IMR-90 (cell line): ENCODE results near the gene FRMD5.

Source experiments
- BHLHE40 ChIP-seq: fragments of 150-350 bp; IDR thresholded peaks from 2 replicates; pipeline ENCODE4 v1.6.1; 2016; ENCODE audit warnings: mild to moderate bottlenecking, low read depth, low read length
- CEBPB ChIP-seq: IDR thresholded peaks from 2 replicates; pipeline ENCODE4 v1.6.1; 2012; ENCODE audit warnings: low read depth, low read length, improper control_type of control experiment
- CHD1 ChIP-seq: IDR thresholded peaks from 2 replicates; pipeline ENCODE4 v1.6.1; 2012; ENCODE audit warnings: low read depth, low read length, improper control_type of control experiment
- MXI1 ChIP-seq: IDR thresholded peaks from 2 replicates; pipeline ENCODE4 v1.6.1; 2012; ENCODE audit warnings: low read depth, mild to moderate bottlenecking, low read length, moderate library complexity, borderline replicate concordance
- NFE2L2 ChIP-seq: fragments of 150-350 bp; IDR thresholded peaks from 2 replicates; pipeline ENCODE4 v1.6.1; 2016; ENCODE audit warnings: low read depth, mild to moderate bottlenecking, low read length
- POLR2A ChIP-seq: IDR thresholded peaks from 2 replicates; pipeline ENCODE4 v1.6.1; 2012; ENCODE audit warnings: mild to moderate bottlenecking, low read depth, low read length
- RAD21 ChIP-seq: IDR thresholded peaks from 2 replicates; pipeline ENCODE4 v1.6.1; 2012; ENCODE audit warnings: low read length, improper control_type of control experiment
- RFX5 ChIP-seq: IDR thresholded peaks from 2 replicates; pipeline ENCODE4 v1.8.0; 2012; ENCODE audit warnings: low read depth, mild to moderate bottlenecking, low read length, moderate library complexity
- TF ChIP-seq, protein P1 (sequence below): conservative IDR thresholded peaks from 2 replicates; pipeline ENCODE4 v1.5.1; 2012; ENCODE audit warnings: mild to moderate bottlenecking, low read depth, low read length, improper control_type of control experiment

DNA sequence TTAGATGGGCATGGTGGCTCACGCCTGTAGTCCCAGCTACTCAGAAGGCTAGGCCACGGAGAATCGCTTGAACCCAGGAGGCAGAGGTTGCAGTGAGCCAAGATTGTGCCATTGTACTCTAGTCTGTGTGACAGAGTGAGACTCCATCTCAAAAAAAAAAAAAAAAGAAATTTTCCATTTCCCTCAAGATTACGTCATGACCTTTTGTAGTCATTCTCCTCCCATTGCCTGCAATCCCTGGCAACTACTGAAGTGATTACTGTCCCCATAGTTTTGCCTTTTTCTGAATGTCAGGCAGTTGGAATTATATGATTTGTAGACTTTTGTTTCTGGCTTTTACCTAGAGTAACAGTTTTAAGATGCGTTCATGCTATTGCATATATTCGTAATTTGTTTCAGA lies 340.3 kb downstream of the FRMD5 start:
- TF ChIP-seq, protein P1, sequence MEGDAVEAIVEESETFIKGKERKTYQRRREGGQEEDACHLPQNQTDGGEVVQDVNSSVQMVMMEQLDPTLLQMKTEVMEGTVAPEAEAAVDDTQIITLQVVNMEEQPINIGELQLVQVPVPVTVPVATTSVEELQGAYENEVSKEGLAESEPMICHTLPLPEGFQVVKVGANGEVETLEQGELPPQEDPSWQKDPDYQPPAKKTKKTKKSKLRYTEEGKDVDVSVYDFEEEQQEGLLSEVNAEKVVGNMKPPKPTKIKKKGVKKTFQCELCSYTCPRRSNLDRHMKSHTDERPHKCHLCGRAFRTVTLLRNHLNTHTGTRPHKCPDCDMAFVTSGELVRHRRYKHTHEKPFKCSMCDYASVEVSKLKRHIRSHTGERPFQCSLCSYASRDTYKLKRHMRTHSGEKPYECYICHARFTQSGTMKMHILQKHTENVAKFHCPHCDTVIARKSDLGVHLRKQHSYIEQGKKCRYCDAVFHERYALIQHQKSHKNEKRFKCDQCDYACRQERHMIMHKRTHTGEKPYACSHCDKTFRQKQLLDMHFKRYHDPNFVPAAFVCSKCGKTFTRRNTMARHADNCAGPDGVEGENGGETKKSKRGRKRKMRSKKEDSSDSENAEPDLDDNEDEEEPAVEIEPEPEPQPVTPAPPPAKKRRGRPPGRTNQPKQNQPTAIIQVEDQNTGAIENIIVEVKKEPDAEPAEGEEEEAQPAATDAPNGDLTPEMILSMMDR: no peak
- TF ChIP-seq CEBPB: peak; percentile 45
- no peak for TF ChIP-seq CHD1
- no peak for TF ChIP-seq NFE2L2
- TF ChIP-seq POLR2A: no peak
- TF ChIP-seq RFX5: no peak
- TF ChIP-seq MXI1: no peak
- TF ChIP-seq RAD21: no peak
- TF ChIP-seq BHLHE40: no peak
